ENCODE measurements around the gene GPRIN2. TPM values are rescaled to one million over a fixed set of nuclear protein-coding genes. Genes with fewer than 3 reads are reported as not detected.

The GPRIN2 gene
- total RNA-seq, 1 experiment from 2014 or later = 10.5 TPM

GRCh38 chr10:46517541-46517940 lies 38.9 kb downstream of the GPRIN2 start:
- no peaks in the 10 kb centered on the region for H3K23me2 ChIP-seq (ENCODE audit: insufficient read length, low read depth, low read length, poor library complexity, severe bottlenecking)

More at GRCh38 chr10:46517541-46517940, 38.9 kb downstream of the GPRIN2 start:
- Histone ChIP-seq H3K9ac (ENCODE audit: extremely low read depth, insufficient read length, low read length) (no peak overlapping the region), H3K56ac (ENCODE audit: insufficient read length, low read depth, low read length) (no peak overlapping the region), H2BK12ac (ENCODE audit: insufficient read length, low read depth, low read length) (no peak overlapping the region), H2AK5ac (ENCODE audit: insufficient read length, low read length) (no peak overlapping the region), H3K4ac (ENCODE audit: low read depth, low read length) (no peak overlapping the region), H3K18ac (ENCODE audit: insufficient read length, low read depth, low read length) (no peak overlapping the region), H4K5ac (ENCODE audit: insufficient read length, low read depth, low read length) (no peak overlapping the region), H3K9me3 (ENCODE audit: control insufficient read depth, low read depth, low read length) (no peaks in the 10 kb centered on the region), H3K79me2 (ENCODE audit: insufficient read depth, low read length) (no peaks in the 10 kb centered on the region), H2BK15ac (ENCODE audit: low read depth, low read length) (no peak overlapping the region), H2AFZ (ENCODE audit: low read length) (no peak overlapping the region), H4K8ac (replicated peaks; ENCODE audit: insufficient read length, low read depth, low read length) (no peak overlapping the region), H2BK20ac (ENCODE audit: low read depth, low read length, poor library complexity, severe bottlenecking) (no peak overlapping the region), H3K27ac (ENCODE audit: insufficient read length, low read depth, low read length) (no peak overlapping the region), H4K20me1 (ENCODE audit: control insufficient read depth, insufficient read depth, insufficient read length) (no peaks in the 10 kb centered on the region), H3K4me1 (ENCODE audit: insufficient read depth, low read length) (no peaks in the 10 kb centered on the region), H2BK5ac (ENCODE audit: insufficient read length, low read length) (no peak overlapping the region), H2BK120ac (ENCODE audit: low read depth, low read length, poor library complexity, severe bottlenecking) (no peak overlapping the region), H3K14ac (ENCODE audit: insufficient read depth, low read length) (no peak overlapping the region), H4K91ac (ENCODE audit: insufficient read length, low read depth, low read length) (peak overlapping the region; percentile 18), H3T11ph (ENCODE audit: low read length) (no peak overlapping the region), H3K4me2 (ENCODE audit: insufficient read depth, insufficient read length, low read length) (no peak overlapping the region), H3K27me3 (ENCODE audit: insufficient read depth, low read length) (no peaks in the 10 kb centered on the region), H3K79me1 (ENCODE audit: insufficient read depth, low read depth, low read length, poor library complexity, severe bottlenecking) (no peaks in the 10 kb centered on the region), H3K23ac (ENCODE audit: insufficient read length, low read depth, low read length) (no peak overlapping the region)
- no CpG with 5 or more reads among the region's 5 CpGs for WGBS (ENCODE audit: extremely low coverage, insufficient read length, low lambda C conversion rate)
- Mint-ChIP-seq H3K27me3 (ENCODE audit: low read depth) (peaks cover 3% of the 10 kb centered on the region; the same call in 1 of the 2 replicates), H3K9me3 (no peaks in the 10 kb centered on the region), H3K27ac (no peak overlapping the region), H3K4me1 (no peaks in the 10 kb centered on the region), H3K36me3 (ENCODE audit: insufficient read depth in 1 of 3, low read depth in 3 of 3) (no peaks in the 10 kb centered on the region), H3K4me3 (no peak overlapping the region)
- TF ChIP-seq CTCF (conservative IDR thresholded peaks at IDR 0.05) = no peak
- peak; percentile 10 for DNase-seq

All from H9 (cell line).